ENCODE measurements around the gene TMEM214.

Gene TMEM214

DNA sequence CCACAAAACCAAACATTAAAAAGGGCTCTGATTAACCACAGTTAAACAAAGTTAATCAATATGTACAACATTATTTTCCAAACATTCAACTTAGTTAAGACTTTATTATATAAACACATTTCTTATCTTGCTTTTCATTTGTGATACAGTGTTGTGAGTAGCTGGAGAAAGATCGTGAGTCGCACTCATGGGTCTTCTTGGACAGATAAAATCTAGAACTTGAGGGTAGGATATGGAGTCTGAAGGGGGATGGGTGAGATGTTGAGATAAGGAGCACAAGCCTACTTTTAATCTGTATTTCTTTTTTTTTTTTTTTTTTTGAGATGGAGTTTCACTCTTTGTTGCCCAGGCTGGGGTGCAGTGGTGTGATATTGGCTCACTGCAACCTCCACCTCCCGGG is 22.6 kb upstream of the TMEM214 start:
- DNase-seq, result no peak

DNA sequence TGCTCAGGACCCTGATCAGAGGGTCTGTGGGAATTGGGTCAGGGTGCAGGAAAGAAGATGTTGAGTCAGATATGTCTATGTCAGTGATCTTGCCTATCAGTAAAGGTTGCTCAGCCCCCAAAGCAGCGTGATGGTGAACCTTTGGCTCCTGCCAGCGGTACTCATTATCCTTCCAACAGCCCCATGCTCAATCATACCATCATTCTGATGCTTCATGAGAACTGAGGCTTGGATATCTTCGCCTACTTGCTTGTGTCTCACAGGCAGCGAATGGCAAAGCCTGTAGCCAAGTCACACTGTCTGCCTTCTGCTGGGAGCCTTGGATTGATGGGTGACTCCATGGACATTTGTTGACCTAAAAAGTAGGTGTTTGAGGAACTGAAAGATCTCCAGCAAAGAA is 19.0 kb upstream of the TMEM214 start:
- DNase-seq, result no peak

DNA sequence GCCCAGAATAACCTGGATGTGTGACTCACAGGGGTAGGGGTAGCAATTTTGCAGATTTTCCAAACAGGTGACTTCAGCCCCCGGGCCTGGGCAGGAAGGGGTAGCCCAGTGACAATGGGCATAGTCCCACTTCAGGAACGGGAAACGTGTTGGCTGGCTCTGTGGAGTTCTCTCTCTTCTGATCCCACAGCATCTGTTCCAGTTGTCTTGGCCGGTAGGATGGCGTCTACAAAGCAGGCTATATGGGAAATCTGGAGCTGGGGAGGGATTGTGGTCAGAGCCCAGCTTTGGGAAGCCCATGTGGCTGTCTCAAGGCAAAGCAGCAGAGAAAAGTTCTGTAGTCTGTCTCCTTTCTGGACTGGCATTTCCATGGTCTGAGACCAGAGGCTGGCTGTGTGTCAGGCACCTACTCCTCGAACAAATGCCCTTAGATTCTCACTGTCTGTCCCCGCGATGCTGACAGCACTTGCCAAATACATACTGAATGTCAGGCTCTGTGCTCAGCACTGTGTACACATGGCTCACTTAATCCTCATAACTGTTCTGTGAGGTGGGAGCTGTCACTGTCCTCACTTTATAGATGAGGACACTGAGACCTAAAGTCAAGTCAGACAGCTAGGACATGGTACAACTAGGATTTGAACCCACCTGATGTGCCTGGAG is 17.9 kb upstream of the TMEM214 start:
- DNase-seq, result no peak

DNA sequence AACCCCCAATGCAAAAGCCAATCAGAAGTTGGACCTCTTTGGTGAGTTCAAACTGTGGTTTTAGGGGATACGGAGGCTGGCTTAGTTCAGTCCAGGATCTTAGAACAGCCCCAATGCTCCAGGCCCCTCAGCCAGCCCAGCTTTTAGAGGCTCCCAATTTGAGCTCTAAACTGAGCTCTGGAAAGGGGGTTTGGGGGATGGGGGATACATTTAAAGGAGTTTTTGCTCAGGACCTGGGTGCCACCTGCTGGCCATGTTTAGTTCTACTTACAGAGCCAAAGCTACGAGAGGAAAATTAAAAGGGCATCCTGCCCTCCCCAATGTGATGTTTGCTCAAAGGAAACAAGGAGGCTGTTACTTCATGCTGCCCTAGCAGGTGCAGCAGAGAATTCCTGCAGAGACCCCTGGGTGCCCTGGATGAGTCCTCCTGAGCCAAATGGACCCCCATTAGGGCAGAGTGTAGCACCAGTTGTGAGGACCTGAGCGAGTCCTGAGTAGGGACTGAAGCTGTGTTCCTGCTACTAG is 15.9 kb upstream of the TMEM214 start:
- peak; percentile 18 for DNase-seq

DNA sequence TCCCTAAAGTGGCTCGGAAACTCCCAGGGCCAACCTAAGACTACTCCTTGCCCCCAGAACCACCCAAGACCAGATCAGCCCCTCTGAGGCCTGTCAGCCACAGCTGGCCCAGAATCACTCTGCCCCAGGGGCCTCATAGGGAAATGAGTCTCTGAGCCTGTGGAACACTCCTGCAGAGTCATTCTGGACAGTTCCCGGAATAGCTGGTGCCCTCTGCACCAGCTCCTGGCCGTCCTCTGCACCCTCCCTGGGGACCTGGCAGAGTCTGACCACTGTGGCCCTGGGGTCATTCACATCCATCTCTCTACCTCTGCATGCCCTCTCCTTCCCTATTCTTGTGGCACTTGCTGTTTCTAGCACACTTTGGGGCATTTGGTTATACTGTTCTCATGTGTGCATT is 14.6 kb upstream of the TMEM214 start:
- DNase-seq, result no peak

DNA sequence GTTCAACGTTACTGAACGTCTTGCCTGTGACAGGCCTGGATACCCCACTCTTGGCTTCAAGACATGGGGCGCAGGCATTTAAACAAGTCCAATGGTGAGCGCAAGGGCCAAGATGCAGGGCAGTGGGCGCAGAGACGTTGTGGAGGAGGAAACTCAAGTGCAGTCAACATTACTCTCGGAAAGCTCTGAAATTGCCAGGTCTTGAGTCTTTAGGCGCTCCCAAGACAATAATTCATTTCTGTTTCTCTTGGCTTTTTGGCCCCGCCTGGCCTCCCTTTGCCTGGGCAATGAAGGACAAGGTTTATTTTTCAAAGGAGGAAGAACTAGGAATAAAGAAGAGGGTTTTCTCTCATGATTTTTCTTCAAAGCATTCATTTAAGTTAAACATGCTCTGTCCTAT is 13.3 kb upstream of the TMEM214 start:
- DNase-seq, result no peak

DNA sequence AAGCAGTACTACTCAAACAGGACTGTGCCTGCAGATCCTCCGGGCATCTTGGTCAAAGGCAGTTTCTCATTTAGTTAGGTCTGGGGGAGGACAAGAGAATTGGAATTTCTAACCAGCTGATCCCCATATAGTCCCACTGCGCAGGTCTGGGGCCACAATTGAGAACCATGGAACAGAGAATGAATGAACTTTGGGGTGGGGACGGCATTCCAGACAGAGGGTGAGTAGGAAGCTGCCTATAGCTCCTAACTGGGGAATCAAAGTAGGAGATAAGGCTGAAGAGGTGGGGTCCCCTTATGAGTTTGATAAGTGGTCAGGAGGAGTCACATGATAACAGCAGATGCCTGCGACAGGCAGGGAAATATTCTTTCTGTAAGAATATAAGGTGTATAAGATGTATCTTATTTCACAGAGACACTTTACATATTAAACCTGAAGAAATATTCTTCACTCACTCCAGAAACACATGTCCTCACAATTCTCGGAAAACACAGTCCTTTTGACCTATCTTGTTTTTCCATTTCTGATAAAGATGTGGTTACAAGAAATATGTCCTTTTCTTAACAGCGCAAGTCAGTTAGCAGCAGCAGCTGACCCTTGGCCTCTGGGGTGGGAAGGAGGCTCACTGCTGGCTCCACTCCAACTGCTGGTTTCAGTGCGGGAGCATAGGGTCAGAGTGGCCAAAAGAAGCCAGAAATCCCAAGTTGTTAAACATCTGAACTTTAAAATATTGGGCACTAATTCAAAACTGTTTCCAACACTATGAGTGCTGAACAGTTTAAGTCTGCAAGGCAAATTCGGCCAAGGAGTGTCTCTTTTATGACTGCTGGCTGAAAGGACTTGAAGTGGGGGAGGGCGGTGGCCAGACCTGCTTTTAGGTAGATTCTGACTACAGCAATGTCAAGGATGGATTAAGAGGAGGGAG is 12.6 kb upstream of the TMEM214 start:
- no peak for DNase-seq

DNA sequence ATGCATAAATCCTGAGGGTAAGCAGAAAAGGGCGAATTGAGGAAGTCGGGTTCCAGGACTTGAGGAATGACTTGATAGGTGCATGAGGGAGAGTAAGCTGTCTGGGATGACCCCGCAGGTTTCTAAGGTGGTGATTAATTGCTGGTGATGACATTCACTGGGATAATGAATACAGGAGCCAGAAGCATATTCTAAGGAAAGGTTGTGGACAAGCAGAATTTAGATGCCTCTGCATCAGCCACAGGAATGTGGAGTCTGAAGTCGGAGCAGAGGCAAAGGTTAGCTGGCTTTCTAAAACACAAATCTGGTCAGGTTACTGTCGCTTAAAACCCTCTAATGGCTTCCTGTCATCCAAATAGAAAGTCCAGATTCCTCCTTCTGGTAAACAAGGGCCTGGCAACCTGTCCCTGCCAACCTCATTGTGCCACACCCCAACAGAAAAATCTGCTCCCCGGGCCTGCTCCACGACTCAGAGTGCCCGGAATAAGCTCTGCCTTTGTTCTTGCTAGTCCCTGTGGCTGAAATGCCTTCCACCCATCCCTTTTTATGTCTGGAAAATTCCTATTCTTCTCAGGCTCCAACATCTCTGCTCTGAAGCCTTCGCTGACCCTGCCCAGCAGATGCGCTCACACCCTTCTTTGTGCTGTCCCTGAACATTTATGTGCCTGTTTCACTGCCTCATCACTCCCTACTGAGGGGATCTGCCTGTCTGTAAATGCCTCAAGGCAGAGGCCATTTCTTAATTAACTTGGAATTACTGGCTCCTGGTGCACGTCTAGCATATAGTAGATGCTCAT is 11.3 kb upstream of the TMEM214 start:
- DNase-seq, result no peak

DNA sequence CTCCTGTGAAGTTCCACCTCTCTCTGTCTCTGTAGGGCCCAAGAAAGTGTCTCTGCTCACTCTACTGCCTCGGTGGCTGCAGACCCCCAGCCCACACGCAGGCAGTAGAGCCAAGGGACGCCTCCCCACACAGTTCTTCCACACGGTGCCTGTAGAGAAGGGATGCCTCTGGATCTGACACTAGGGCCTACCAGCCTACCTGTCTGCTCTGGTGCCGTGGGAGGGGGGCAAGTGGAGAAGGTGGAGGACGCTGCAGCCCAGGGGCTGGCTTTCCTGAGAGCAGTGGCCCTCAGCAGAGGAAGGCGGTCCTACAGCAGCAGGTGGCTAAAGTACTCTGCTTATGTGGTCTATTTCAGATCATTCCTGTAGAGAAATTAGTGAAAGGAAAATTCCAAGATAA is 9.0 kb upstream of the TMEM214 start:
- no peak for DNase-seq

DNA sequence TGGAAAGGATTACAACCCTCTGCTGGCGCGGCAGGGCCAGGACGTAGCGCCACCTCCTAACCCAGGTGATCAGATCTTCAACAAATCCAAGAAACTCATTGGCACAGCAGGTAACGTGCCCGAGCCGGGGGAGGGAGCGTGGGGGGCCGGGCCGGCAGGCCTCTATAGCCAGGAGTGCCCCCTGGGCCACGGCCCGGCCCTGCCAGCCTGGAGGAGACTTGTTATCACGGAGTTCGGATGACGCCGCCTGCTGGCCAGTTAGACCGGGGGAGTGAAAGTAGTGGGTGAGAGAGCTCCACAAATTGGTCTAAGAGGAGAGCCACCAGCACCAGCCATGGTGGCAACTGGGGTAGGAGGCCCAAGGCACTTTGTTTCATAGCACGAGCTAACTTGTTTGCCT is 8.6 kb upstream of the TMEM214 start:
- no peak for DNase-seq

DNA sequence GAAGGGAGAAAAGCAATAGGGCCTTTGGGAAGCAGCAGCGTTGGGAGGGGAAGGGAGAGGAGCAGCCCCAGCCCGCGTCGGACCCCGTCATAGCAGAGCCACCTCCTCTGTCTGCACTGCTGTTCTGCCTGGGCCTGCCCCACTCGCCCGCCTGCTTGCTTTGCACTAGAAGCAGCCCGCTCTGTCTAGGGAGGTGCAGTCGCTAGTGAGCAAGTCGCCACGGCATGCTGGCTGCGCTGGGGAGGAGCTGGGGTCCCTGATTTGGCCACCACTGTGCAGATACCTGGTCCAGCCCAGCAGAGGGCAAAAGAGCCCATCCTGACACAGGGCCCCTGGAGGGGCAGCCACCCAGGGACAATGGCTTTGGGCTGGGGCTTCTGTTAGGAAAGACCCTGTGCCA is 8.0 kb upstream of the TMEM214 start:
- no peak for DNase-seq

DNA sequence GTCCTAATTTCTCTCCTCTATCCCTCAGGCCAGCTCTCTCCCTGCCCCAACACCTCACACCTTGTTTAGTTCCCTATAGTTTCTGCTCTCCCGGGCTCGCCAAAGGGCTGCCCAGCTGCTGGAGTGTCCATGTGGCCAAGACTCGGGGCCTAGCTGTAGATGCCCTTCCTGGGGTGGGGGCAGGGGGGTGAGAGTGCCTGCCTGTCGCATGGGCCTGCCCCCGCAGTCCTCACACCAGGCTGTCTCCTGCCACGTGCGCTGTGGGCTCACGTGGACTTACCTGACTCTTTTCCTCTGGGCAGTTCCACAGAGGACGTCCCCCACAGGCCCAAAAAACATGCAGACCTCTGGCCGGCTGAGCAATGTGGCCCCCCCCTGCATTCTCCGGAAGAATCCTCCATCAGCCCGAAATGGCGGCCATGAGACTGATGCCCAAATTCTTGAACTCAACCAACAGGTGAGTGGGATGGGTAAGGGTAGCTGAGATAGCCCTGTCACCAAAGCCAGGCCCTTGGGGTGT is 7.4 kb upstream of the TMEM214 start:
- DNase-seq, result no peak

DNA sequence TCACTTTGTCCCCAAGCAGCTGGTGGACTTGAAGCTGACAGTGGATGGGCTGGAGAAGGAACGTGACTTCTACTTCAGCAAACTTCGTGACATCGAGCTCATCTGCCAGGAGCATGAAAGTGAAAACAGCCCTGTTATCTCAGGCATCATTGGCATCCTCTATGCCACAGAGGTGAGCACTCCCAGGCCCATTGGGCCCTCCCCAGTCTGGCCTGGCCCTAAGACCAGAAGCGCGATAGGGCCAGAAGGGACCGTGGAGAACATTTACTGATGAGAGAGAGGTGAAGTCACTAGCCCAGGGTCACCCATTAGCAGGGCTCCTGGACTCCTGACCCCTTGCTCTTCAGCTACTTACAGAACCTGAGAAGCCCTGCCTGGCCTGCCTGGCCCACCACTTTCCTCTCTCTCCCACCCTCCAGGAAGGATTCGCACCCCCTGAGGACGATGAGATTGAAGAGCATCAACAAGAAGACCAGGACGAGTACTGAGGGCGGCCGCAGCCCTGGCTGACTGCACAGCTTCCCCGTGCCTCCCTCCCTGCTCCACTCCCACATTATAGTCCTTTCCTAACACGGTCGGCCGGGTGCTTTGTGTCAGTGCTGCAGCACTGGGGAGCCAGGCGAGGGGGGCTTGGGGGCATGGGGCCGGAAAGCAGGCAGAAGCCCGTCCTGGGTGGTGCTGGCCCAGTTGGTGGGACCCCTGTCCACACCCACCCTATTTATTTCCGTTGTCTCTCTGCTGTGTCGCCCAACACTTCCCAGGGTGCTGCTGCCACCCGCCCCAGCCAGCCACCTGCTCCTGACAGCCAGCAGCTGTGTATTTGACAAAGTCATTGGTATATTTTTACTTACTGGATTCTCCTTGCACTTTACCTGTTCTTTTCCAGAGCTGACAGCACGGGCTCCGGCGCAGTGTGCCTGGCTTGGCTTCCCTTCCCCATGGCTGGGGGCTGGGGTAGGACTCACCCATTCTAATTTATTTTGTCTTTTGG is 6.6 kb upstream of the TMEM214 start:
- DNase-seq, result no peak

DNA sequence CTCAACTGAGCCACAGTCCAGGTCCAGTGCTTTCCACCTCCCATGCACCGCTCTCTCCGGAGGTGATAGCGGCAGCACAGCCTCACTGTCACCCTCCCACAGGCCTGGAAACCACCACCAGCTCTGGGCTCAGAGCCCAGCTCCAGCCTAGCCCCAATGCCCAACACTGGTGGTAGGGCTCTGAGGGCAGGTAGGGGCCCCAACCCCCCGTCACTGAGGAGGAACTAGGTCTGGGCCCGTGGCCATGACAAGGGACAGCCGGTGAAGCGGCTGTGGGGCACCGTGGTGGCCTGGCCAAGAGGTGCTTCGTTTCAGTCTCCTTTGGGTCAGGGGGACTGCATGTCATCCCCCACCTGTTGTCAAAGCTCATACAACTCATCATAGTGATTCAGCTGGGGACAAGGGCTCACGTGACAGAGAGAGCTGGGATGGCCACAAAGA is 5.5 kb upstream of the TMEM214 start:
- no peak for DNase-seq

DNA sequence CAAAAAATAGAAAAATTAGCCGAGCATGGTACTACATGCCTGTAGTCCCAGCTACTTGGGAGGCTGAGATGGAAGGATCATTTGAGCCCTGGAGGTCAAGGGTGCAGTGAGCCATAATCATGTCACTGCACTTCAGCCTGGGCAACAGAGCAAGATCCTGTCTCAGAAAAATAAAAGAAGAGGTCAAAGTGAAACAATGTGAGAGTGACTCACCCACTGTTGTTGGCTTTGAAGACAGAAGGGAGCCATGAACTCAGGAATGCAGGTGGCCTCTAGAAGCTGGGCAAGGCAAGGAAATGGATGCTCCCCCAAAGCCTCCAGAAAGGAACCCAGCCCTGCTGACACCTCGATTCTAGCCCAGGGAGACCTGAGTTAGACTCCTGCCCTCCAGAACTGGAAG is 3.7 kb upstream of the TMEM214 start:
- DNase-seq, result no peak

DNA sequence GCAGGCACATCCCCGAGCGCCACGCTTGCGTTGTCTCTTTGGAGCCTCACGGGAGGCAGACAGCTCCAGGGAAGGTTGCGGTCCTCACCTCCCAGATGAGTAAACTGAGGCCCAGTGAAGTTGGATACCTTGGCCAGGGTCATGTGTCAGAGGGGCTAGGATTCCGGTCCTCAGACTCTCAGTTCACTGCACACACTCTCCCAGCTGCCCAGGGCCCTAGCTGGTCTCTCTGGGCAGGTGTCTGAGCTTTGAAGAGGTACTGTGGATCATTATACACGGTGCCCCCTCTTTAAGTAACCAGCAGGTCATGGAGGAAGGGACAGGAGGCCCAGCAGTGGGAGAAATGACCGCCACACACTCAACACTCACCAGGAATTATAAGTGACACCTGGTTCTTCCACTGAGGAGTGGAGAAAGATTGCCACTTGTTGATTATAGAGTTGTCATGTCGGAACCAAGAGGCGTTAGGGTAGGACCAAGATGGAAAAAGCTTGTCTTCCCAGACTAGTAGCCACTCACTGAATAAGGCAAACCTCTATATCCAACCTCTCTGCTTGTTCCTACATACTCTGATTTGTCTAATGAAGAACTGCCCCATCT is 588 bp downstream of the TMEM214 start:
- DNase-seq, result no peak

DNA sequence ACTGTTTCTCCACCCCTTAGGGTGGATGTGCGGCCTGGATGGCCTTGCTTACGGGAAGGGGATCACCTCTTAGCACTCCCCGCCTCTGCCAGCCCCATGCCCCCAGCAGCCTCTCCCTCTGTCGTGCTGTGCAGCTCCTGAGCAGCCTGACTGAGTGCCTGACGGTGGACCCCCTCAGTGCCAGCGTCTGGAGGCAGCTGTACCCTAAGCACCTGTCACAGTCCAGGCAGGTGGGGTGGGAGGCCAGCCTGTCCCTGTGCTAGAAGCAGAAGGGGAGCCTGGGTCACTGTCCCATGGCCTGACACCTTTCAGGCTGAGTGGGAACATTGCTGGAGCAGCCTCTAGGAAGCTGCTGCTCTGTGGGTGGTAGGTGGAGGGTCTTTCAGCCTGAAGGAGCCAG is 5.2 kb downstream of the TMEM214 start:
- DNase-seq, result no peak

DNA sequence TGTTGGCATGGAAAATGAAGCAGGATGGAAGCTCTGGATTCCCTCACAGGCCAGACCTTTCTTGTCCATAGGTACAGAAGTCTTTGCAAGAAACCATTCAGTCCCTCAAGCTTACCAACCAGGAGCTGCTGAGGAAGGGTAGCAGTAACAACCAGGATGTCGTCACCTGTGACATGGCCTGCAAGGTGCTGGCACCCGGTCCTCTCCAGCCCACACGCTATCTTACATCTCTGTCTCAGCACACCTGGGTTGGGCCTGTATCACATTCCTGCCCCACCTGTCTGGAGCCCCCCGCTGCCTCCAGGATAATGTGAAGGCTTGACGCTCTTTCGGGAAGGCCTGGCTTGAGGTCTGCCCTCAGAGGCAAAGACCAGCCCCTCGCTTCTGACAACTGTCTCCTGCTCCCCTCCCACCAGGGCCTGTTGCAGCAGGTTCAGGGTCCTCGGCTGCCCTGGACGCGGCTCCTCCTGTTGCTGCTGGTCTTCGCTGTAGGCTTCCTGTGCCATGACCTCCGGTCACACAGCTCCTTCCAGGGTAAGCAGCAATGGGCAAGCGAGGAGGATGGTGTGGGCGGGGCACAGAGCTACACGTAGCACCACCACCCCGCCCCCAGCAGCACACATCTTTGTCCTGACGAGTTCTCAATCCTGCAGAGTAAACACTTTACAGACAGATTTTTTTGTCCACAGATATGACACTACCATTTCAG is 6.0 kb downstream of the TMEM214 start:
- DNase-seq, result no peak

DNA sequence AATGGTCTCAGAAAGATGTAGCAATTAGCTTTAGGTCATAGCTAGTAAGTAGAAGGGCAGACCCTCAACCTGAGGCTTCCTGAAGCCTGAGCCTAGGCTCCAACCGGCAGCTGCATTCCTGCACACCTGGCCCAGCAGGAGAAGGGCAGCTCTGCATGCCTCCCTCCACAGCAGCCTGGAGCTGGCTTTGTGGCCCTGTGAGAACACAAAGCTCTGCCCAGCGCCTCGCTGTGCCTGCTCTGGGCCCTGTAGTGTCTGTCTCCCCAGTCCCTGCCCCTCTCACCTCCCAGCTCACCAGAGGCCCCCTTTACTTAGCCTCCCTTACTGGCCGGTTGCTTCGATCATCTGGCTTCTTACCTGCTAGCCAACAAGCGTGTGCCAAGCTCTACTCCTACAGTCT is 6.7 kb downstream of the TMEM214 start:
- DNase-seq, result no peak

DNA sequence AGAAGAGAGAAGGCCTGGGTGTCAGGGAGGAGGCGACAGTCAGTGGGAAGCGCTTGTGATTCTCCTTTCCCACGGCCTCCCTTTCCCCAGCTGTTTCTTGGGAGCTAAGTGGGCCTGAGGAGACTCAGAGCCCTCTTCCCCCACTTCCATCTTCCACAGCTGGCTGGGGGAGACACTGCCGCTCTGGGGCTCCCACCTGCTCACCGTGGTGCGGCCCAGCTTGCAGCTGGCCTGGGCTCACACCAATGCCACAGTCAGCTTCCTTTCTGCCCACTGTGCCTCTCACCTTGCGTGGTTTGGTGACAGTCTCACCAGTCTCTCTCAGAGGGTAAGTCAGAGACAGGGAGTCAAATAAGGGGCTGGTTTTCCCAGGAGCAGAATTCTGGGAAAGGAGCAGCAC is 7.1 kb downstream of the TMEM214 start:
- DNase-seq, result no peak

DNA sequence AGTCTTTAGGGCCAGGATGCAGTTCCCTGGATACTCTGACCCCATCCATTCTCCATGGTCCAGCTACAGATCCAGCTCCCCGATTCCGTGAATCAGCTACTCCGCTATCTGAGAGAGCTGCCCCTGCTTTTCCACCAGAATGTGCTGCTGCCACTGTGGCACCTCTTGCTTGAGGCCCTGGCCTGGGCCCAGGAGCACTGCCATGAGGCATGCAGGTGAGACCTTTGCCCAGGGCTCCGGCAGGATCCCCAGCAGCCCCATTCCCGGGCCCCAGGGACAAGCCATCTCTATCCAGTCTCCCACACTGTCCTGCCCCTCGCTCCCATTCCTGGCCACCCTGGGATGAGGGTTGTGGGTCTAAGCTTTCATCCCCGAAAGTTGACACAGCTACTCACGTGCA is 7.5 kb downstream of the TMEM214 start:
- DNase-seq, result no peak
